ENCODE measurements around the gene SUCO. TPM values are rescaled to one million over a fixed set of nuclear protein-coding genes. Genes with fewer than 3 reads are reported as not detected.

SUCO gene
- total RNA-seq, 1 experiment from 2014 or later: 37.4 TPM

GRCh38 chr1:172532700-172533512, at the start of gene SUCO (continued):
- TF ChIP-seq, protein P1, sequence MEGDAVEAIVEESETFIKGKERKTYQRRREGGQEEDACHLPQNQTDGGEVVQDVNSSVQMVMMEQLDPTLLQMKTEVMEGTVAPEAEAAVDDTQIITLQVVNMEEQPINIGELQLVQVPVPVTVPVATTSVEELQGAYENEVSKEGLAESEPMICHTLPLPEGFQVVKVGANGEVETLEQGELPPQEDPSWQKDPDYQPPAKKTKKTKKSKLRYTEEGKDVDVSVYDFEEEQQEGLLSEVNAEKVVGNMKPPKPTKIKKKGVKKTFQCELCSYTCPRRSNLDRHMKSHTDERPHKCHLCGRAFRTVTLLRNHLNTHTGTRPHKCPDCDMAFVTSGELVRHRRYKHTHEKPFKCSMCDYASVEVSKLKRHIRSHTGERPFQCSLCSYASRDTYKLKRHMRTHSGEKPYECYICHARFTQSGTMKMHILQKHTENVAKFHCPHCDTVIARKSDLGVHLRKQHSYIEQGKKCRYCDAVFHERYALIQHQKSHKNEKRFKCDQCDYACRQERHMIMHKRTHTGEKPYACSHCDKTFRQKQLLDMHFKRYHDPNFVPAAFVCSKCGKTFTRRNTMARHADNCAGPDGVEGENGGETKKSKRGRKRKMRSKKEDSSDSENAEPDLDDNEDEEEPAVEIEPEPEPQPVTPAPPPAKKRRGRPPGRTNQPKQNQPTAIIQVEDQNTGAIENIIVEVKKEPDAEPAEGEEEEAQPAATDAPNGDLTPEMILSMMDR (IDR thresholded peaks at IDR 0.05): no peak
- no peak for TF ChIP-seq NR3C1 (CRISPR knock-in tag; conservative IDR thresholded peaks at IDR 0.05; ENCODE audit: low read depth)
- TF ChIP-seq, protein P2, sequence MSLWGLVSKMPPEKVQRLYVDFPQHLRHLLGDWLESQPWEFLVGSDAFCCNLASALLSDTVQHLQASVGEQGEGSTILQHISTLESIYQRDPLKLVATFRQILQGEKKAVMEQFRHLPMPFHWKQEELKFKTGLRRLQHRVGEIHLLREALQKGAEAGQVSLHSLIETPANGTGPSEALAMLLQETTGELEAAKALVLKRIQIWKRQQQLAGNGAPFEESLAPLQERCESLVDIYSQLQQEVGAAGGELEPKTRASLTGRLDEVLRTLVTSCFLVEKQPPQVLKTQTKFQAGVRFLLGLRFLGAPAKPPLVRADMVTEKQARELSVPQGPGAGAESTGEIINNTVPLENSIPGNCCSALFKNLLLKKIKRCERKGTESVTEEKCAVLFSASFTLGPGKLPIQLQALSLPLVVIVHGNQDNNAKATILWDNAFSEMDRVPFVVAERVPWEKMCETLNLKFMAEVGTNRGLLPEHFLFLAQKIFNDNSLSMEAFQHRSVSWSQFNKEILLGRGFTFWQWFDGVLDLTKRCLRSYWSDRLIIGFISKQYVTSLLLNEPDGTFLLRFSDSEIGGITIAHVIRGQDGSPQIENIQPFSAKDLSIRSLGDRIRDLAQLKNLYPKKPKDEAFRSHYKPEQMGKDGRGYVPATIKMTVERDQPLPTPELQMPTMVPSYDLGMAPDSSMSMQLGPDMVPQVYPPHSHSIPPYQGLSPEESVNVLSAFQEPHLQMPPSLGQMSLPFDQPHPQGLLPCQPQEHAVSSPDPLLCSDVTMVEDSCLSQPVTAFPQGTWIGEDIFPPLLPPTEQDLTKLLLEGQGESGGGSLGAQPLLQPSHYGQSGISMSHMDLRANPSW (CRISPR knock-in tag; conservative IDR thresholded peaks at IDR 0.05; ENCODE audit: low read depth): no peak
- no peak for TF ChIP-seq OVOL2 (CRISPR knock-in tag; IDR thresholded peaks at IDR 0.05; ENCODE audit: borderline replicate concordance)
- peak; percentile 75; the same call in 1 of the 2 replicates for TF ChIP-seq ZNF416 (CRISPR knock-in tag; IDR thresholded peaks at IDR 0.05)
- TF ChIP-seq SP1 (CRISPR knock-in tag; conservative IDR thresholded peaks at IDR 0.05): peak; percentile 96
- TF ChIP-seq ETV6 (CRISPR knock-in tag; IDR thresholded peaks at IDR 0.05): peak; percentile 22
- TF ChIP-seq TEAD1 (CRISPR knock-in tag; IDR thresholded peaks at IDR 0.05): peak; percentile 15; the same call in 1 of the 2 replicates
- no peak for TF ChIP-seq AR (CRISPR knock-in tag; IDR thresholded peaks at IDR 0.05)
- peak; percentile 34; the same call in 1 of the 2 replicates for TF ChIP-seq FOXK1 (CRISPR knock-in tag; IDR thresholded peaks at IDR 0.05)
- peak; percentile 40 for TF ChIP-seq PRDM15 (CRISPR knock-in tag; IDR thresholded peaks at IDR 0.05)
- 0 out of 2 replicates have a peak, but pooled peaks have one; percentile 18 for TF ChIP-seq NFATC4 (CRISPR knock-in tag; IDR thresholded peaks at IDR 0.05)
- no peak for TF ChIP-seq HMGA2 (CRISPR knock-in tag; IDR thresholded peaks at IDR 0.05)
- TF ChIP-seq, protein P3, sequence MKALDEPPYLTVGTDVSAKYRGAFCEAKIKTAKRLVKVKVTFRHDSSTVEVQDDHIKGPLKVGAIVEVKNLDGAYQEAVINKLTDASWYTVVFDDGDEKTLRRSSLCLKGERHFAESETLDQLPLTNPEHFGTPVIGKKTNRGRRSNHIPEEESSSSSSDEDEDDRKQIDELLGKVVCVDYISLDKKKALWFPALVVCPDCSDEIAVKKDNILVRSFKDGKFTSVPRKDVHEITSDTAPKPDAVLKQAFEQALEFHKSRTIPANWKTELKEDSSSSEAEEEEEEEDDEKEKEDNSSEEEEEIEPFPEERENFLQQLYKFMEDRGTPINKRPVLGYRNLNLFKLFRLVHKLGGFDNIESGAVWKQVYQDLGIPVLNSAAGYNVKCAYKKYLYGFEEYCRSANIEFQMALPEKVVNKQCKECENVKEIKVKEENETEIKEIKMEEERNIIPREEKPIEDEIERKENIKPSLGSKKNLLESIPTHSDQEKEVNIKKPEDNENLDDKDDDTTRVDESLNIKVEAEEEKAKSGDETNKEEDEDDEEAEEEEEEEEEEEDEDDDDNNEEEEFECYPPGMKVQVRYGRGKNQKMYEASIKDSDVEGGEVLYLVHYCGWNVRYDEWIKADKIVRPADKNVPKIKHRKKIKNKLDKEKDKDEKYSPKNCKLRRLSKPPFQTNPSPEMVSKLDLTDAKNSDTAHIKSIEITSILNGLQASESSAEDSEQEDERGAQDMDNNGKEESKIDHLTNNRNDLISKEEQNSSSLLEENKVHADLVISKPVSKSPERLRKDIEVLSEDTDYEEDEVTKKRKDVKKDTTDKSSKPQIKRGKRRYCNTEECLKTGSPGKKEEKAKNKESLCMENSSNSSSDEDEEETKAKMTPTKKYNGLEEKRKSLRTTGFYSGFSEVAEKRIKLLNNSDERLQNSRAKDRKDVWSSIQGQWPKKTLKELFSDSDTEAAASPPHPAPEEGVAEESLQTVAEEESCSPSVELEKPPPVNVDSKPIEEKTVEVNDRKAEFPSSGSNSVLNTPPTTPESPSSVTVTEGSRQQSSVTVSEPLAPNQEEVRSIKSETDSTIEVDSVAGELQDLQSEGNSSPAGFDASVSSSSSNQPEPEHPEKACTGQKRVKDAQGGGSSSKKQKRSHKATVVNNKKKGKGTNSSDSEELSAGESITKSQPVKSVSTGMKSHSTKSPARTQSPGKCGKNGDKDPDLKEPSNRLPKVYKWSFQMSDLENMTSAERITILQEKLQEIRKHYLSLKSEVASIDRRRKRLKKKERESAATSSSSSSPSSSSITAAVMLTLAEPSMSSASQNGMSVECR (CRISPR knock-in tag; IDR thresholded peaks at IDR 0.05; ENCODE audit: borderline replicate concordance): peak; percentile 39
- peak; percentile 26; the same call in 1 of the 2 replicates for TF ChIP-seq MYBL2 (CRISPR knock-in tag; IDR thresholded peaks at IDR 0.05)
- TF ChIP-seq FOXP1 (CRISPR knock-in tag; IDR thresholded peaks at IDR 0.05; ENCODE audit: borderline replicate concordance): peak; percentile 59; the same call in 1 of the 2 replicates
- TF ChIP-seq HMGXB4 (CRISPR knock-in tag; IDR thresholded peaks at IDR 0.05): peak; percentile 82; the same call in 1 of the 2 replicates

Measured in WTC11 (cell line).